CD4-positive, alpha-beta T cell treated with Interleukin-17A for 4 hours (primary cell): ENCODE results near the gene ALK.

Experiments used
- DNase-seq: peaks from one replicate; pipeline ENCODE4 v3.0.0-alpha.2; 2020; ENCODE audit warnings: mixed read lengths

The ALK gene

GRCh38 chr2:29706171-29706720 is 215.1 kb downstream of the ALK start:
- DNase-seq, result no peak

- DNase-seq, result no peak
Observed at GRCh38 chr2:29705616-29706015, 215.8 kb downstream of the ALK start.

GRCh38 chr2:29703336-29703735 is 218.1 kb downstream of the ALK start:
- no peak for DNase-seq

GRCh38 chr2:29702276-29702675 is 219.1 kb downstream of the ALK start:
- no peak for DNase-seq

- no peak for DNase-seq
Observed at GRCh38 chr2:29700560-29700959, 220.8 kb downstream of the ALK start.

DNA sequence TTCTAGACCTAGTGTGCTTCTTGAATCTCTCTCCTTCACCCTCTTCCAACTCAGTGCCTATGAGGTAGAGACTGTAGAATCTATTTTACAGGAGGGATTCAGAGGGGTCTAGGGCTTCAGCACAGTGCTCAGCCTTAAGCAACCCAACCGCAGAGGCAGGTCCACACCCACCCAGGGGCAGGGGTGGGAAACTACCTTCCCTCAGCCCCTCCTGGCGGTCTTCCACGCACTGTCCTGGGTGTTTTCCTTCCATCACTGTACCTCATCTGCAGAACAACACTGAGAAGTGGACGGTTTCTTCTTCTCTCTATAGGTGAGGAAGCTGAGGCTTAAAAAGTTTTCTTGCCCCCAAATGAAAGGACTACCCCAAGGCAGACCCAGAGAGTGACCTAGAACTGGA is 222.3 kb downstream of the ALK start:
- DNase-seq, result no peak

DNA sequence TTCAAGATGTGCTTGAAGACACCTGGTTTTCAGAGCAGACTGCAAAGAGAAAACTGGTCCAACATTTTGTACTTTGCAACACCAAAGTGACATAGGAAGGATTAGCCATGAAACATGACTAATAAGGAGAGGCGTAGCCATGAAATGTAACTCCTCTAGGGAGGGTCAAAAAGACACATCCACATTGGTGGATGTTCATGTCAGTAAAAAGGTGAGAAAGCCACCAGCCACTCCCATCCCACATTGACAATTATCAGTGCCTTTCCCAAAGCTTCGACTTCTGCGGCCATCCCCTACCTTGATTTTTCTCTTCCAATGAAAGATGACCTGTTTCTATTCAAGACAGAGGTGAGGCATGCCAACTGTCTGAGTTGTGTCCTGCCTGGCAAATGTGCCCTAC is 223.2 kb downstream of the ALK start:
- DNase-seq, result no peak

DNA sequence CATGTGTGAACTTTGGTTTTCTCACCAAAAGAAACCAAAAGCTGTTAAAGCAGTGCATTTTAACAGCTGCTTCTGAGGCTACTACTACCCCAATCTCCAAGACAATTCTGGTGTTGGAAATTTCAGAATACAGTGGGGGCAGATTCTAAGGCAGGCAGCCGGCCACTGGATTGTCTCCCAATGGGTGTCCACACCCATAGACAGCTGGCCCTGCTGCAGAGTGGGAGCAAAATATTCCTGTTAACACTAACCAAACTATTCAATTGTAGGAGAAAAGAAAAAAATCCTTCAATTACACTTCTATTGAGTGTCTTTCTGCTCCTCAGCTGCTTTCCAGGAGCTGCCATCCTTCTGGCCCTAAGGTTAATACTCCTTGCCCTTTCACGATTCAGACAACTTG is 223.7 kb downstream of the ALK start:
- DNase-seq, result no peak

DNA sequence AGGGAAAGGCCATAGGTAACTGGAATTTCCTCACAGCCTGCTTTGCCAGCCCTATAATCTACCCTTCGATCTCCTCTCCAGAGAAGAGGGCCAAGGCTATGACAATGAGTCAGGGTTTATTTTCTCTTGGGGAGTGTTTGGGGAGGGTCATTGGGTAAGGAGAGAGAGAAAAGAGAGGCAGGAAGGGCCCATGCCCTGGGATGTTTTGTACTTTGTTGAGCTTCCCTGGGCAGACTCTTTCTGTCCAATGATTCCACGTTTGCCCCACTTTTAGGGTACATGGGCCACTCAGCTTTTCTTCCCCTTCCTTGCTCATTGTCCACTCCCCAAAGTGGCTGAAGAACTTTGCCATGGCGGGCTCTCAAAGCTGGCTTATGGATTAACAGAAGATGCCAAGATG is 224.2 kb downstream of the ALK start:
- DNase-seq, result no peak

- DNase-seq, result no peak
Observed at GRCh38 chr2:29694741-29695140, 226.6 kb downstream of the ALK start.

- DNase-seq, result no peak
Observed at GRCh38 chr2:29691391-29691950, 229.9 kb downstream of the ALK start.

- no peak for DNase-seq
Observed at GRCh38 chr2:29689666-29690065, 231.7 kb downstream of the ALK start.

- no peak for DNase-seq
Observed at GRCh38 chr2:29688429-29688828, 233.0 kb downstream of the ALK start.

GRCh38 chr2:29687121-29687520 is 234.3 kb downstream of the ALK start:
- no peak for DNase-seq

DNA sequence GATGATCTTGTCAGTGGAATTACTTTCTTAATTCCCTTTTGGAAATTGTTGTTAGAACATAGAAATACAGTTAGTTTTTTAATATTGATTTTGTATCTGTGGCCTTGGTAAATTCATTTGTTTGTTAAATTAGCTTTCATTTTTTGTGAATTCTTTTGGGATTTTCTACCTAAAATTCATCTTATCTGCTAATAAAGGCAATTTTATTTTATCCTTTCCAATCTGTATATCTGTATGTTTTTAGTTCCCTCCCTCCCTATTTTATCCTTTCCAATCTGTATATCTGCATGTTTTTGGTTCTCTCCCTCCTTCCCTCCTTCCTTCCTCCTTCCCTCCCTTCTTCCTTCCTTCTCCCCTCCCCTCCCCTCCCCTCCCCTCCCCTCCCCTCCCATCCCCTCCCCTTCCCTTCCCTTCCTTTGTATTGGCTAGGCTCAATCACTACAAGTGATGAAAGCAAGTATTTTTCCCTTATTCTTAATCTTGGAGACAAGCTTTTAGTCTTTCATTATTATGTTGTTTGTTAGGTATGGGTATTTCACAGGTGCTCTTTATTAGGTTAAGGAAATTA is 244.4 kb downstream of the ALK start:
- DNase-seq, result no peak

- DNase-seq, result no peak
Observed at GRCh38 chr2:29664578-29664977, 256.8 kb downstream of the ALK start.

DNA sequence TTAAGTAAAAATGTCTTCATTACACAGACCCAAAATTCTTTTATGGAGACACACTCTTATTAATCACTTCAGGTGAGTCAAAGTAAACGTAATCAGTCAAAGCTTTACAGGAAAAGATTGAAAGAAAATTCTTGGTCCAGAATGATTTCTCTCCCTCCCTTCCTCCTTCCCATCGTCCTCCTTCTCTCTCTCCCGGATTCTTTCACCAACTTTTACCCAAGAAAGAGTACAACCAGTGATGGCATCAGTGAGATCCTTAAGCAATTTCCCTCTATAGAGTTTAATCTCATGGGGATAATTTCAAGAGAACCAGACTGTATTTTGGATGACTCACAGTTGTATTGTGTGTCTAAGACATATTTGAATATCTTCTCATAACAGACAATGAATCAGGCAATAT is 258.1 kb downstream of the ALK start:
- DNase-seq, result no peak

GRCh38 chr2:29662861-29663260 is 258.5 kb downstream of the ALK start:
- DNase-seq, result no peak

DNA sequence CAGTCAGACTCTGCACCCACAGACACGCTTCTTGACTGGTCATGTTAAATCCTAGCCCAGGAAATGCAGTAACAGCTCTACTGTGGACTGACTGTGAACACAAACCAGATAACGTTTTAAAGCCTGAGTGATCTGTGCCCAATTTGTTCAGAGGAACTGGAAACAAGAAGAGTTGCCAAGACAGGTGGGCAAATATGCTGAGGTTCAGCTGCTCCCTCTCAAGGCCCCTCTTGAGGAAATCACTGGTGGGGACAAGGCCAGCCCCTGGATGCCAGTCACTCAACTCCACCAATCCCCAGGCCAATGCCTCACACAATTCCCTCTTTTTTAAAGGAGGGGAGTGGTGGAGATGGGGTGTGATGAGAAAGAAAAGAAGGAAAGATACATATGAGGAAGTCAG is 261.2 kb downstream of the ALK start:
- no peak for DNase-seq

DNA sequence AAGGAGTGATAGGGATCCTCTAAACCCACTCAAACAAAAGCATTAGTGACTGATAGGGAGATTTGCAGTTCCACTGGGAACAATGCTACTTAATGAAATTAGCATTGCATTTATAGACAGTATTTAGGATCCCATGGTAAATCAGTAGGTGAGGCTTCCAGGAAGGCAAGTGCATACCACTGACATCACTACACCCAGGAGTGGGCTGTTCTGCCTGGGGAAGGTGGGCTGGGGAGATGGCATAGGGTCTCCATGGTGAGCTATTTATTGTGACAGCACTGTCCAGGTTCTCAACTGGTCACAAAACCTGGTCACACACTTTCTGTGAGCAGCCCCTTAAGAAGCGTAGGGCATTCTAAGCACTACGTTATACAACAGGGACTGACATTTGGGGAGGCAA is 262.2 kb downstream of the ALK start:
- no peak for DNase-seq

- DNase-seq, result no peak
Observed at GRCh38 chr2:29657674-29658073, 263.7 kb downstream of the ALK start.

DNA sequence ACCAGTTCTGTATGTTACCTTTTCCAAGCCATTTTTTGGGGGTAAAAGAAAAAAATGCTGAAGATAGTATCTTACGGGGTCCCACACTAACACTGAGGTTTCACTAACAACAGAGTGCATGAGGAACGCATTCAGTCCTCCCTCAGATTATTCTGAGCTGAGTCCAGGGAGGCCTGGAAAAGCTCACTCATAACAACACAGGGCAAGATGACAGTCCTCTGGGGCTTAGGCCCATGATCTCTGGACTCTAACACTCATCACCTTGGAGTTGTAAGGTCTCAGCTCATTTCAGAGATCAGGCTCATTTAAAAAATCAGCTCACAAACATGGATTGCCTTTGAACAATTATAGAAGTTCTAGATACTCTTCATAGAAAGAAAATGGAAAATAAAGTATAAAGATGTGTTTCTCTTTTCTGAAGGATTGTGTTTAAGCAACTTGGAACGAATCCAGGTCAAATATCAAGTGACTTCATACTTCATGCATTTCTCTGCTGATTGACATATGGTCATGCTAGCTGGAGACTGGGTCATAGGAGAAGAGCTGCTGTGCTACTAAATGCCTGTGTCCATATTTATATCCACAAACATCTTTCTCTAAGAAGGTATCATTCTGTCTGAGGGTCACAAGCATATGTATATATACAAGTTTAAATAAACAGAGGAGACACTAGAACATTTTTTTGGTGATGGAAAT is 265.8 kb downstream of the ALK start:
- no peak for DNase-seq

GRCh38 chr2:29650631-29651097 is 270.7 kb downstream of the ALK start:
- DNase-seq, result no peak

DNA sequence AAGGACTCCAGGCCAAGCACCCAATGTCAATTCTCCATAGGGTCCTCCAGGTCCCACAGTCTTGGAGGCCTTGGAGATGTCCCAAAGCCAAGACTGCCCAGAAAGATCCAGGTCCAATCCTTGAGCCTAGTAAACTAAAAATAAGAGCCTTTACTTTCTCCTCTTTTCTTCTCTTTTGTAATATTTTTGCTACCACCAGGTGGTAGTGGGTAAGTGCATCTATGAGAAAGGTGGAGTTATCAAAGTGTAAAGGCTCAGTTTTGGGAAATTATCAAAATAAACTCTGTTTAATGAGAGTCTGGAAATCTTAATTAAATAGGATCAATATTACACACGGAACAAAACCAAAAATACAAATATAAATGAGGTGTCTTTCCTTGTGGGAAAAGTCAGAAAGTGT is 276.4 kb downstream of the ALK start:
- no peak for DNase-seq
